ENCODE measurements around the gene CHCHD4.

GRCh38 chr3:14117468-14118399, 6.9 kb downstream of the CHCHD4 start:
- TF ChIP-seq CTCF (IDR thresholded peaks at IDR 0.05) (no peak), SIN3A (IDR thresholded peaks at IDR 0.05; ENCODE audit: borderline replicate concordance, insufficient read depth, low read depth, low read length) (no peak), TCF7L2 (IDR thresholded peaks at IDR 0.05; ENCODE audit: low read depth, low read length) (no peak), POLR2AphosphoS5 (IDR thresholded peaks at IDR 0.05; ENCODE audit: low read depth, low read length) (no peak)
- TF ChIP-seq, protein P1, sequence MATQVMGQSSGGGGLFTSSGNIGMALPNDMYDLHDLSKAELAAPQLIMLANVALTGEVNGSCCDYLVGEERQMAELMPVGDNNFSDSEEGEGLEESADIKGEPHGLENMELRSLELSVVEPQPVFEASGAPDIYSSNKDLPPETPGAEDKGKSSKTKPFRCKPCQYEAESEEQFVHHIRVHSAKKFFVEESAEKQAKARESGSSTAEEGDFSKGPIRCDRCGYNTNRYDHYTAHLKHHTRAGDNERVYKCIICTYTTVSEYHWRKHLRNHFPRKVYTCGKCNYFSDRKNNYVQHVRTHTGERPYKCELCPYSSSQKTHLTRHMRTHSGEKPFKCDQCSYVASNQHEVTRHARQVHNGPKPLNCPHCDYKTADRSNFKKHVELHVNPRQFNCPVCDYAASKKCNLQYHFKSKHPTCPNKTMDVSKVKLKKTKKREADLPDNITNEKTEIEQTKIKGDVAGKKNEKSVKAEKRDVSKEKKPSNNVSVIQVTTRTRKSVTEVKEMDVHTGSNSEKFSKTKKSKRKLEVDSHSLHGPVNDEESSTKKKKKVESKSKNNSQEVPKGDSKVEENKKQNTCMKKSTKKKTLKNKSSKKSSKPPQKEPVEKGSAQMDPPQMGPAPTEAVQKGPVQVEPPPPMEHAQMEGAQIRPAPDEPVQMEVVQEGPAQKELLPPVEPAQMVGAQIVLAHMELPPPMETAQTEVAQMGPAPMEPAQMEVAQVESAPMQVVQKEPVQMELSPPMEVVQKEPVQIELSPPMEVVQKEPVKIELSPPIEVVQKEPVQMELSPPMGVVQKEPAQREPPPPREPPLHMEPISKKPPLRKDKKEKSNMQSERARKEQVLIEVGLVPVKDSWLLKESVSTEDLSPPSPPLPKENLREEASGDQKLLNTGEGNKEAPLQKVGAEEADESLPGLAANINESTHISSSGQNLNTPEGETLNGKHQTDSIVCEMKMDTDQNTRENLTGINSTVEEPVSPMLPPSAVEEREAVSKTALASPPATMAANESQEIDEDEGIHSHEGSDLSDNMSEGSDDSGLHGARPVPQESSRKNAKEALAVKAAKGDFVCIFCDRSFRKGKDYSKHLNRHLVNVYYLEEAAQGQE (IDR thresholded peaks at IDR 0.05; ENCODE audit: insufficient read depth in 1 of 2, low read depth in 2 of 2, low read length in 1 of 2): no peak

Data from Panc1 (cell line).